Tibial artery (tissue), 4 donors: Measurements from ENCODE around the gene GRPEL2.

Experiments used
- DNase-seq, 2 donors: peaks; one replicate each; pipeline ENCODE4 v3.0.0-alpha.2; 2019
- H3K27ac ChIP-seq, 2 donors: fragments of 200-600 bp; sonication (generic) in 1 of 2; 1 replicate in 1 of 2; 2 replicates in 1 of 2; pipeline ENCODE4 v1.5.1; 2018 to 2019; ENCODE audit warnings: mild to moderate bottlenecking in 1 of 2
- H3K27me3 ChIP-seq, 2 donors: fragments of 200-600 bp; sonication (generic) in 1 of 2; one replicate each; pipeline versions ENCODE4 v1.5.1 to v1.6.0; 2016 to 2019
- H3K36me3 ChIP-seq, 3 donors: fragments of 200-600 bp; sonication (generic) in 2 of 3; one replicate each; pipeline ENCODE4 v1.5.1; 2016 to 2019; ENCODE audit warnings: mild to moderate bottlenecking in 2 of 3
- H3K4me1 ChIP-seq, 4 donors: fragments of 200-600 bp; sonication (generic) in 2 of 4; 1 replicate in 3 of 4; 2 replicates in 1 of 4; pipeline ENCODE4 v1.5.1; 2016 to 2019
- H3K4me3 ChIP-seq, 2 donors: fragments of 200-600 bp; sonication (generic) in 1 of 2; 1 replicate in 1 of 2; 2 replicates in 1 of 2; pipeline ENCODE4 v1.5.1; 2018 to 2019; ENCODE audit warnings: mild to moderate bottlenecking in 2 of 2
- H3K9me3 ChIP-seq, 3 donors: fragments of 200-600 bp; sonication (generic) in 1 of 3; one replicate each; pipeline ENCODE4 v1.5.1; 2016 to 2019
- intact Hi-C: fragments of 100-400 bp; cut with DNase I; formaldehyde crosslinking; loops from one replicate; pipeline ENCODE4 v1.15.0; 2023; ENCODE audit warnings: low total_unique reads
- TF ChIP-seq, protein P1 (sequence below), 2 experiments: fragments of 200-600 bp in 1 of 2; fragments of 450-650 bp in 1 of 2; IDR thresholded peaks; one replicate each; pipeline ENCODE4 v1.5.1; 2017 to 2019; ENCODE audit warnings: antibody characterized with exemption in 2 of 2, mild to moderate bottlenecking in 1 of 2, moderate library complexity in 1 of 2

Gene GRPEL2

DNA sequence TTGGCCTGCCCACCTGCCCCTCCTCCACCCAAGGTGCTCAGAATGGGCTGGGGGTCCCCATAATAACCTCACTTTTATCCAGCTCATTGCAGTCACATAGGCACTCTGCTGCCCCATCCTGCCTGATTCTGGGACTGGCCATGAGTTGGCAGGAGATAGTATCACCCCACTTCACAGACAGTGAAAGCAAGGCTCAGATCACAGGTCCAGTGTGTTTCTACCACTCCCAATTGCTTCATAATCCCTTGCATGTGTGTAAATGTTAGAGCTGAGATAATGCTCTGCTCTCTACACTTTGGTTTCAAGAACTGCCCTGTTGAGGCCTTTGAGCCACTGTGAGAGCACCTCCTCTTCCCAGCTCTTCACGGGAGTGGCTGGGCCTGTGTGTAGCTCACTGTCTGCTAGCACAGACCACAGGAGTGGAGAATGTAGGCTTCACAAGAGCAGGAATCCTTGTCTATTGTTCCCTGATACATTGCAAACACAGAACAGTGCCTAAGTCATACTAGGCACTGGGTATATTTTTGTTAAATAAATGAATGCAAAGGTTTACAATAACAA is 20.9 kb downstream of the GRPEL2 start:
- no peak for DNase-seq
- Histone ChIP-seq H3K4me1 (peaks cover 0 to 27% (median 14%) of the 10 kb centered on the region in 4 donors), H3K9me3 (no peaks in the 10 kb centered on the region), H3K27ac (no peak overlapping the region), H3K36me3 (no peaks in the 10 kb centered on the region), H3K27me3 (no peaks in the 10 kb centered on the region), H3K4me3 (no peak overlapping the region)
- TF ChIP-seq, protein P1, sequence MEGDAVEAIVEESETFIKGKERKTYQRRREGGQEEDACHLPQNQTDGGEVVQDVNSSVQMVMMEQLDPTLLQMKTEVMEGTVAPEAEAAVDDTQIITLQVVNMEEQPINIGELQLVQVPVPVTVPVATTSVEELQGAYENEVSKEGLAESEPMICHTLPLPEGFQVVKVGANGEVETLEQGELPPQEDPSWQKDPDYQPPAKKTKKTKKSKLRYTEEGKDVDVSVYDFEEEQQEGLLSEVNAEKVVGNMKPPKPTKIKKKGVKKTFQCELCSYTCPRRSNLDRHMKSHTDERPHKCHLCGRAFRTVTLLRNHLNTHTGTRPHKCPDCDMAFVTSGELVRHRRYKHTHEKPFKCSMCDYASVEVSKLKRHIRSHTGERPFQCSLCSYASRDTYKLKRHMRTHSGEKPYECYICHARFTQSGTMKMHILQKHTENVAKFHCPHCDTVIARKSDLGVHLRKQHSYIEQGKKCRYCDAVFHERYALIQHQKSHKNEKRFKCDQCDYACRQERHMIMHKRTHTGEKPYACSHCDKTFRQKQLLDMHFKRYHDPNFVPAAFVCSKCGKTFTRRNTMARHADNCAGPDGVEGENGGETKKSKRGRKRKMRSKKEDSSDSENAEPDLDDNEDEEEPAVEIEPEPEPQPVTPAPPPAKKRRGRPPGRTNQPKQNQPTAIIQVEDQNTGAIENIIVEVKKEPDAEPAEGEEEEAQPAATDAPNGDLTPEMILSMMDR (IDR thresholded peaks at IDR 0.05), result no peak
- intact Hi-C loops, result loop anchor here (5.0 kb wide), 2 partner anchors 76 to 196 kb away; no protein-coding TSS in a partner anchor

DNA sequence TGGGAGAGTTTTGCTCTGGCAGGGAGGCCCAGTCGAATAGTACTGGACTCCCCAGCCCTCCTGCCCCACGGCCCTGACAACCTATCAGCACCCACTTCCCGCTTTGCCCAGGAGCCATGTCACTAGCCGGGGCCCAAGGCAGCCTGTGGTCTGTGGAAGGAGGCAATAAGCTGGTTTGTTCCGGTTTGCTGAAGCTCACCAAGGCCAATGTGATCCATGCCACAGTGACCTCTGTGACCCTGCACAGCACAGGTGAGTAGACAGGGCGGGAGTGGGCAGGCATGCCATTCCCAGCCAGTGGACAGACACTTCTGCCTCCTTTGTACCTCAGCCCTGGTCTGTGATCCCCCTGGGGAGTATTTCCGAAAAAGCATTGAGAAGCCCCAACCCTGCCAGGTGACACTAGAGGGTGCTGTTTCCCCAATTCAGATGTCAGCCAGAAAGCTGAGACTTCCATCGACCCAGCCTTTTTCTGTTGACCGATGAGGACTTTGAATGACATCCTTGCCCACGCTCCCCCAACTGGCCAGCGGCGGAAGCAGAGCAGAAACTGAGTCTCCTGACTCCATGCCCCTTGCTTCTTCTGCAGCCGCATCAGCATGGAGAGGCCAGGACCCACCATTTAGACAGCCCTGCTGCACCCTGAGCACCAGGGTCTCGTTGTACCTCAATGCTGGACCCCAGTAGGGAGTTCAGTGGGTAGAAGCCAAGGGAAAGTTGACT is 22.1 kb downstream of the GRPEL2 start:
- Histone ChIP-seq H3K27me3 (no peaks in the 10 kb centered on the region), H3K9me3 (no peaks in the 10 kb centered on the region), H3K4me1 (peaks cover 0 to 38% (median 25%) of the 10 kb centered on the region in 4 donors), H3K27ac (peak overlapping the region; percentile 43 to 56), H3K4me3 (no peak overlapping the region), H3K36me3 (no peaks in the 10 kb centered on the region)
- TF ChIP-seq, protein P1 (IDR thresholded peaks at IDR 0.05), result peak; percentile 85 to 87
- intact Hi-C loops, result loop anchor here (5.0 kb wide), 2 partner anchors 75 to 195 kb away; no protein-coding TSS in a partner anchor
- DNase-seq, result peak in 1 of 2 donors; percentile 84

DNA sequence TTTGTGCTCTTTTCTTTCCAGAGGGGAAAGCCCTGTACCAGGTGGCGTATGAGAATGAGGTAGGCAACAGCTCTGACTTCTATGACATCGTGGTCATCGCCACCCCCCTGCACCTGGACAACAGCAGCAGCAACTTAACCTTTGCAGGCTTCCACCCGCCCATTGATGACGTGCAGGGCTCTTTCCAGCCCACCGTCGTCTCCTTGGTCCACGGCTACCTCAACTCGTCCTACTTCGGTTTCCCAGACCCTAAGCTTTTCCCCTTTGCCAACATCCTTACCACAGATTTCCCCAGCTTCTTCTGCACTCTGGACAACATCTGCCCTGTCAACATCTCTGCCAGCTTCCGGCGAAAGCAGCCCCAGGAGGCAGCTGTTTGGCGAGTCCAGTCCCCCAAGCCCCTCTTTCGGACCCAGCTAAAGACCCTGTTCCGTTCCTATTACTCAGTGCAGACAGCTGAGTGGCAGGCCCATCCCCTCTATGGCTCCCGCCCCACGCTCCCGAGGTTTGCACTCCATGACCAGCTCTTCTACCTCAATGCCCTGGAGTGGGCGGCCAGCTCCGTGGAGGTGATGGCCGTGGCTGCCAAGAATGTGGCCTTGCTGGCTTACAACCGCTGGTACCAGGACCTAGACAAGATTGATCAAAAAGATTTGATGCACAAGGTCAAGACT is 22.8 kb downstream of the GRPEL2 start:
- no peaks in the 10 kb centered on the region for H3K36me3 ChIP-seq
- no peaks in the 10 kb centered on the region for H3K9me3 ChIP-seq
- peaks cover 0 to 45% (median 32%) of the 10 kb centered on the region in 4 donors for H3K4me1 ChIP-seq
- H3K27me3 ChIP-seq, result no peaks in the 10 kb centered on the region
- intact Hi-C loops, result loop anchor here (5.0 kb wide), 2 partner anchors 74 to 194 kb away; no protein-coding TSS in a partner anchor
- H3K27ac ChIP-seq, result peak overlapping the region; percentile 43 to 56
- TF ChIP-seq, protein P1 (IDR thresholded peaks at IDR 0.05), result no peak
- H3K4me3 ChIP-seq, result no peak overlapping the region
- DNase-seq, result no peak

DNA sequence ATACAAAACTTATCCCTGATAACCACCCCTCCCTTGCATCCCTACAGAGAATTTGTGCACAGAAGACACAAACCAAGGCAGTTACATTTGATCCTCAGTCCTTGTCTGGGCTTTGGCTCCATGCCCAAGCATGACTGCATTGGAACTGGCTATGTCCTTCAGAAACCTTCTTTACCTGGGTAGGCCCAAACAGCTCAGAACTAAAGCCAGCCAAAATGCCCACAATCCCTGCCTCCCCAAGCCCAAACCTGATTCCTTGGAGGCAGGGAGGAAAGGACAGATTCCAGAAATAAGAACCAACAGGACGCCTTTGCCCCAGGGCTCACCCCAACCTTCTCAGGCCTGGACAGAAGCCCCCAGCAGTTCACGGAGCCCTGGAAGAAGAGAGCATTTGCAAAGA is 25.6 kb downstream of the GRPEL2 start:
- Histone ChIP-seq H3K4me3 (no peak overlapping the region), H3K36me3 (no peaks in the 10 kb centered on the region), H3K27me3 (no peaks in the 10 kb centered on the region), H3K4me1 (peaks cover 0 to 60% (median 38%) of the 10 kb centered on the region in 4 donors), H3K9me3 (no peaks in the 10 kb centered on the region), H3K27ac (peak overlapping the region; percentile 74 to 93)
- intact Hi-C loops, result no loop called here
- no peak for DNase-seq
- TF ChIP-seq, protein P1 (IDR thresholded peaks at IDR 0.05), result no peak

DNA sequence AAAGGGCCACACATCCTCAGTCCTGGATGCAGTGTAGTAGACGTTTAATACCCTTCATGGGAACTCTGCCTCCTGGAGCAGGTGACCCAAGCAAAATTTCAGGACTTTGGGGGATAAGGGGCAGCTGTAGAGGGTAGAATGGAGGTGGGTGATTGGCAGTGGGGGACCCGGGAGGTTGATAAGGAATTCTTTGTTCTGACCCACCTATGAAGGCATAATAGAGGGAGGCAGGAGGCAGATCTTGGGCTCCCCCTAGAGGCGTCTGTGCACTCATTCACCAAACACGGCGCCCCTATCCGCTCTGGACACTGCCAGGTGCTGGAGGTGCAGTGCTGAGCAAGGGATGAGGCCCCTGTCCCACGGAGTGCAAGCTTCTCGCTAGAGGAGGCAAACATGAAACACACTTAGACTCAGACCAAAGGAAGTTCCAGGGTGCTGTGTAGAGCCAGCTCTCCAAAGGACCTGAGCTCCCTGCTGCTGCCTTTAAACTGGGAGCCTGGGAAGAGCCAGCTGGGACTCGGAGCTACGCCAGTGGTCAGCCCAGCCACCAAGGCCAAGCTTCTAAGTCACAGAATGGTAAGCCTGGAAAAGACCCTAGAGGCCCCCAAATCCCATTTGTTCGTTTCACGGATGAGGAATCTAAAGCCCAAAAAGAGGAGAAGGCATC is 26.1 kb downstream of the GRPEL2 start:
- no peaks in the 10 kb centered on the region for H3K27me3 ChIP-seq
- intact Hi-C loops, result no loop called here
- peak in 1 of 2 donors; percentile 80 for DNase-seq
- no peaks in the 10 kb centered on the region for H3K9me3 ChIP-seq
- TF ChIP-seq, protein P1 (IDR thresholded peaks at IDR 0.05), result peak; percentile 57 to 62
- peak overlapping the region; percentile 74 to 93 for H3K27ac ChIP-seq
- H3K36me3 ChIP-seq, result no peaks in the 10 kb centered on the region
- peaks cover 0 to 63% (median 38%) of the 10 kb centered on the region in 4 donors for H3K4me1 ChIP-seq
- H3K4me3 ChIP-seq, result no peak overlapping the region
